SH-SY5Y (cell line): ENCODE results near the gene TNS4.

Experiments
- GATA2 ChIP-seq: IDR thresholded peaks from 2 replicates; pipeline ENCODE4 v1.6.1; 2011; ENCODE audit warnings: mild to moderate bottlenecking, low read depth, low read length
- GATA3 ChIP-seq: IDR thresholded peaks from 2 replicates; pipeline ENCODE4 v1.6.1; 2011; ENCODE audit warnings: low read depth, mild to moderate bottlenecking, low read length, moderate library complexity

DNA sequence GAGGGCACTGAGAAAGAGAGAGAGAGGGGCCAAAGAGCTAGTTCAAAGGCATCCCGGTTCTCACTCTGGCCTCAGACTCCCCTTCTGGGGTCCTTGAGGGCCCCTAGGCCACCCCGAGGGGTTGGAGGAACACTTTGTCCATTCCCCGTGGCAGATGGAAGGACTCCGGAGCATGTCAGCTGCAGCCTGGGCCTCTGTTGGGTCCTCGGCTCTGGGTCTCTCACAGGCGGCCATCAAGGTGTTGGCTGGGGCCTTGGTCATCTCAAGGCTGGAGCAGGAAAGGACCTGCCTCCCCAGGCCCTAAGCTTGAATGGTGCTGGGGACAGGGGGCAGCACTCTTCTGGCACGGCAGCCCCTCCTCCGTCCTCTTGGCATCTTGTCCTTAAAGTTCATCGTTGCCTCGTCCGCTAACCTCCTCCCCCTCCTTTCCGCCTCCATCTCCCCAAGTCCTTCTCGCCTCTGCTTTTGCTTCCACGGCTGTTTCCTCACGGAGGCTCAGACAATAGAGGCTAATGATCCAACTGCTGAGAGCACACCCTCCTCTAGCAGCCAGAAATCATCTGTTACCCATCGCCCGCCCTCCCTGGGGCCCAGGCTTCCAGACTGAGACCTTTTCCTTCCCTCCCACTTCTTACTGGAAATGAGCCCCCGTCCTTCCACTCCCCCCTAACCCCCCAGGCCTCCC is 40.6 kb upstream of the TNS4 start:
- no peak for TF ChIP-seq GATA2
- no peak for TF ChIP-seq GATA3
